Measurements from ENCODE around the gene AK5. TPM values are rescaled to one million over a fixed set of nuclear protein-coding genes. Genes with fewer than 3 reads are reported as not detected.

Gene AK5
- total and polyA plus RNA-seq, 2 of the 4 experiments (the other 2 are of a cell fraction) = 22.5 to 25.8 TPM

GRCh38 chr1:77461691-77462090 is 179.9 kb downstream of the AK5 start:
- Histone ChIP-seq H2AK5ac (ENCODE audit: low read depth, low read length) (no peak overlapping the region), H2AFZ (replicated peaks; ENCODE audit: low read length, poor library complexity) (no peak overlapping the region), H3K9me1 (ENCODE audit: insufficient read depth, low read length) (peaks cover 14% of the 10 kb centered on the region), H3K36me3 (ENCODE audit: control insufficient read depth, insufficient read depth, low read length) (no peaks in the 10 kb centered on the region), H4K91ac (ENCODE audit: insufficient read depth, low read depth, low read length) (no peak overlapping the region), H4K20me1 (ENCODE audit: insufficient read depth, low read length) (no peaks in the 10 kb centered on the region), H2BK5ac (ENCODE audit: low read depth, low read length, poor library complexity, severe bottlenecking) (no peak overlapping the region), H2AK9ac (replicated peaks; ENCODE audit: low read depth, low read length, poor library complexity) (no peak overlapping the region), H3K27me3 (ENCODE audit: control insufficient read depth, insufficient read depth, low read length) (no peaks in the 10 kb centered on the region), H3K27ac (ENCODE audit: insufficient read depth, low read length) (no peak overlapping the region), H3K9ac (ENCODE audit: low read depth, low read length) (no peak overlapping the region), H4K8ac (ENCODE audit: low read depth in 2 of 2, low read length in 2 of 2) (no peak overlapping the region; a peak in 1 of 4 replicates), H3K79me1 (ENCODE audit: low read depth in 1 of 2, low read length in 2 of 2) (peaks cover 0 to 24% of the 10 kb centered on the region in 2 experiments; a peak in 1 of 4 replicates), H2BK120ac (ENCODE audit: low read depth, low read length) (no peak overlapping the region), H3K9me3 (ENCODE audit: control insufficient read depth, insufficient read depth, low read length) (no peaks in the 10 kb centered on the region), H3K4me1 (ENCODE audit: control insufficient read depth, insufficient read depth, low read length) (peaks cover 6% of the 10 kb centered on the region; the same call in 1 of the 2 replicates), H4K5ac (ENCODE audit: low read depth, low read length) (no peak overlapping the region), H3K14ac (replicated peaks; ENCODE audit: low read depth, low read length) (no peak overlapping the region), H3K56ac (ENCODE audit: extremely low read depth, insufficient read depth, low read length) (no peak overlapping the region), H2BK15ac (ENCODE audit: low read depth, low read length) (no peak overlapping the region), H3K4me3 (ENCODE audit: insufficient read depth, low read depth, low read length) (no peak overlapping the region), H2BK20ac (ENCODE audit: low read depth, low read length) (no peak overlapping the region), H3K4me2 (ENCODE audit: low read depth, low read length) (no peak overlapping the region), H3K4ac (ENCODE audit: low read depth, low read length) (no peak overlapping the region), H3K18ac (ENCODE audit: low read depth, low read length) (no peak overlapping the region), H3K23ac (ENCODE audit: low read depth, low read length) (no peak overlapping the region)
- no peak for DNase-seq
- in situ Hi-C loops (cut with MboI; ENCODE audit: low sequenced_read_pairs) = no loop called here
- TF ChIP-seq RFX5 (IDR thresholded peaks at IDR 0.05; ENCODE audit: low read depth, low read length) (no peak), CHD1 (IDR thresholded peaks at IDR 0.05; ENCODE audit: low read depth, low read length) (no peak), SMC3 (IDR thresholded peaks at IDR 0.05; ENCODE audit: low read depth, low read length) (no peak), BHLHE40 (IDR thresholded peaks at IDR 0.05; ENCODE audit: low read depth, low read length) (no peak), CTCF (conservative IDR thresholded peaks at IDR 0.05; ENCODE audit: low read depth, low read length) (no peak), CEBPB (IDR thresholded peaks at IDR 0.05; ENCODE audit: low read depth, low read length) (no peak), RCOR1 (IDR thresholded peaks at IDR 0.05; ENCODE audit: insufficient replicate concordance, low read length) (no peak), ELK1 (IDR thresholded peaks at IDR 0.05; ENCODE audit: borderline replicate concordance, low read depth, low read length) (no peak), MAFK (IDR thresholded peaks at IDR 0.05; ENCODE audit: low read depth, low read length) (no peak), MXI1 (IDR thresholded peaks at IDR 0.05; ENCODE audit: borderline replicate concordance, low read depth, low read length) (no peak), MAZ (IDR thresholded peaks at IDR 0.05; ENCODE audit: borderline replicate concordance, low read depth, low read length) (no peak), FOS (IDR thresholded peaks at IDR 0.05; ENCODE audit: low read depth, low read length) (no peak), NFE2L2 (IDR thresholded peaks at IDR 0.05; ENCODE audit: low read depth, low read length) (no peak), USF2 (IDR thresholded peaks at IDR 0.05; ENCODE audit: low read depth, low read length) (no peak), RAD21 (IDR thresholded peaks at IDR 0.05; ENCODE audit: low read length) (no peak), POLR2A (IDR thresholded peaks at IDR 0.05; ENCODE audit: low read depth, low read length) (no peak)
- ATAC-seq (ENCODE audit: low read depth) = no peak
- WGBS, 2 experiments (ENCODE audit: extremely low coverage in 2 of 2, insufficient read length in 1 of 2) = no CpG with 5 or more reads among the region's 4 CpGs
- dilution Hi-C loops (cut with HindIII; ENCODE audit: low sequenced_read_pairs, unreplicated experiment) = no loop called here
- no TSS peak for BruUV-seq (replicated peaks)
- CTCF ChIA-PET = interaction anchor here (0.6 to 1.2 kb wide), 2 partner anchors 9 to 17 kb away, joined by 3 read pairs; no protein-coding TSS in a partner anchor
- intact Hi-C loops (cut with micrococcal nuclease) = no loop called here
- POLR2A ChIA-PET (ENCODE audit: unreplicated experiment) = no interaction called here
